Activated T-helper 9 cell treated with anti-CD3 and anti-CD28 coated beads, Interleukin-2, amount 50 U/mL, for 16 hours (primary cell): ENCODE data around the gene ZCCHC17.
"Not testable (repeated sequence)": the region's sequence is repeated elsewhere in the genome, so short reads cannot be mapped to it uniquely, and the experiment has no call there.

Experiments used
- DNase-seq: peaks from one replicate; pipeline ENCODE4 v3.0.0-alpha.2; 2020; ENCODE audit warnings: low read depth

ZCCHC17 gene, protein sequence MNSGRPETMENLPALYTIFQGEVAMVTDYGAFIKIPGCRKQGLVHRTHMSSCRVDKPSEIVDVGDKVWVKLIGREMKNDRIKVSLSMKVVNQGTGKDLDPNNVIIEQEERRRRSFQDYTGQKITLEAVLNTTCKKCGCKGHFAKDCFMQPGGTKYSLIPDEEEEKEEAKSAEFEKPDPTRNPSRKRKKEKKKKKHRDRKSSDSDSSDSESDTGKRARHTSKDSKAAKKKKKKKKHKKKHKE

DNA sequence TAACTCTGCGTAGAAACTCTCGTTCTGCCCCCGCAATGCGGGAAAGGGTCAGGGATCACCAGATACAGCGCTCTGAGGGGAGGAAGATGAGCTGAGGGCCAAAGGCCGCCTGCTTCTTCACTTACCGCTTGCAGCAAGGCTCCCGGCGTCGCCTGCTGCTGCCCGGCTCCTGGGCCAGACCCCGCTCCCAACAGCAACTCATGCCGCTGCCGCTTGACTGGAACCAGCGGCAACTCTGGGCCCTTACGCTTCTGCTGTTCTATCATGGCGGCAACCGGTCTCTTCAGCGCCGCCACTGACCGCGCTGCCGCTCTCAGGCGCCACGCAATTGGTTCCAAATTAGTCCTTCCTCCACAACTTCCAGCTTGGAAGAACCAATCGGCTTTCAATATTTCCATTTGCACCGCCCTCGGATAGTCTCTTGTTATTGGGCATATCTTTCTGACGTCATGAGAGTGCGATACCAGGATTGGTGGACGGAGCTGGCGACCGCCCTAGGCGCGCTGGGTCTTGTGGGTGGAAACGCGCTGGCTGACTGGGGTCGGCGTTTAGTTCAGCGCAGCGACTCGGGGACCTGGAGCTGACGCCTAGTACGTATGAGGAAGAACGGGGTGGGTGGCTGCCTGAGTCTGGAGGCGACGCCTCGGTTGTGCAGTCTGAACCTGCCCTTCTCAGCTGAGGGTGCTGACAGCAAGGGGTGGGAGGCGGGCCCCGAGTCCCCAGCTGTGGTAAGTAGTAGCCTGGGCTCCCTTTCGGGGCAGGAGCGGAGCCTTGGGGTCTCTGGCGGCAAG is at the start of gene ZCCHC17, which contains the start of gene SNRNP40:
Gene ZCCHC17, plus strand, starts transcription at position 547 of the 791 bp plus-strand sequence. CDS start 13,067 bp downstream, outside the sequence.
Gene SNRNP40, minus strand, starts transcription at position 303 of the 791 bp plus-strand sequence. Its CDS starts 37 bp downstream, at position 266.
- DNase-seq = peak; percentile 85

DNA sequence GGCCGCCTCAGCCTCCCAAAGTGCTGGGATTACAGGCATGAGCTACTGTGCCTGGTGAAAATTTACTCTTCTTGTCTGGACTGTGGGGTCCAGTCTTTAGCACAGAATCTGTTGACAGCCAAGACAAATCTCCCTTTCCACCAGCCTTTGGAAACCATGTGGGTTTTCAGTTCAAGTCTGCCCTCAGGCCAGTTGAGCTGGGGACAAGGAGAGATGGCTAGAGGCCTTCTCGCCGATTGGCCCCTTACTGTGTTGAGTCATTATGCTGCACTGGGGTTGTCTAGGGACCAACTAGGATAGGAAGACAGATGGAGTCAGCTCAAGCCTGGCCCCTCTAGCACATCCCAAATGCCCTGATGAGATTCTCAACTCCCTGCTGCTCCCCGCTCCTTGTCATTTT is 48.6 kb upstream of the ZCCHC17 start:
- DNase-seq = no peak

DNA sequence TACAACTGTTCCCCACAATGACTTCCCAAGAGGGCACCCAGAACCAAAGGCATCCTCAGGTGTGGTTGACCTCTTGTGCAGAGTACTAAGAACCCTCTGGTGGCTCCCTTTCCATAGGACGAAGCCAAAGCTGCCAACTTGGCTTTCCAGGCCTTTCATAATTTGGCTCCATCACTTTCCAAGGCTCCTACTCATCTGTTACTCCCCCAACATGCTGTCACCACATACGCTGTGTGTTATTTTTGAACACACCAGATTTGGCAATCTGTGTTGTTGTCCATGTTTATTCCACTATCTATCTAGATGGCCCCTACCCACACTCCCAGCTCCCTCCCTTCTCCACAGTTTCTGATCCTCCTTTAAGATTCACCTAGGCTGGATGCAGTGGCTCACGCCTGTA is 47.0 kb upstream of the ZCCHC17 start:
- no peak for DNase-seq

DNA sequence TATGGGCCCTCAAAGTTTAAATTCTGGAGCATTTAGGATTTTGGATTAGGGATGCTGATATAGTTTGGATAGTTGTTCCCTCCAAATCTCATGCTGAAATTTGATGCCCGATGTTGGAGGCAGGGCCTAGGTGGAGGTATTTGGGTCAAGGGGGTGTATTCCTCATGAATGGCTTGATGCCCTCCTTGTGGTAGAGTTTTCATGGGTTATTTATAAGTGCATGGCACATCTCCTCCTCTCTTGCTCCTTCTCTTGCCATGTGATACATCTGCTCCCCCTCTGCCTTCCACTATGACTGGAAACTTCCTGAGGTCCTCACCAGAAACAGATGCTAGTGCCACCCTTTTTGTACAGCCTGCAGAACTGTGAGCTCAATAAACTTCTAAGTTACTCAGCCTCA is 39.6 kb upstream of the ZCCHC17 start:
- DNase-seq = no peak

DNA sequence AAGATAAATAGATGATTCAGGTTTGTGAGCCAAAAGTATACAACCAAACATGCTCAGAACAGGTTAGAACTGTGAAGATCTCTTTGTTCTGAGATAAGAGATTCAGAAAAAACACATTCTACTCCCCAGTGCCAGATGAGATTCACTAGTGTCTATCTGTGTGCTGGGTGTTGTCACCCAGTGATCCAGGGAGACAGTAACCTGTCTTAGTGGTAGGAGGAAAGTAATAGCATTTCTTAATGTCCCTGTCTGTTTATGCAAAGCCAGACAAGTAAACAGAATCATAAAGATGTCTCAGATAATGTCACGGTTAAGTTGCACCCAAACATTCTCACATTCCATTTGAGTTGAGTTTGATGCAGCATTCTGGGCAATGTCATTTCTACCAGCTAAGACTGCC is 38.3 kb upstream of the ZCCHC17 start:
- no peak for DNase-seq

DNA sequence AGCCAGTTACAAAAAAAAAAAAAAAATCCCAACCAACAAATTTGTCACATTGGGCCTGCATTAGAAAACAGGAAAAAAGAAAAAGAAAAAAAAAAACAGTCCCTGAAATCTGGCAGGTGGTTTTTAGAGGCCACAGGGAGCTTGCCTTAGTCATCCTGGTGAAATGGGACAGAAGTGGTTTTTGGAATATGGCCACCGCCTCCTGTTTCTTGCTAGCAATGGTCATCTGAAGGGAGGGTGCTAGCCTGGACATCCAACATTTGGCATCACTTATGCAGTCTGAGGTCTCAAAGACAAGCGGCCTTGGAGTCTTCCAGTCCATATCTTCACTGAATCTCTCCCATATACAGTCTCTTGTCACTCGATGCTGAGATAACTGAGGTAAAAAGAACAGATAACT is 37.1 kb upstream of the ZCCHC17 start:
- DNase-seq = no peak

DNA sequence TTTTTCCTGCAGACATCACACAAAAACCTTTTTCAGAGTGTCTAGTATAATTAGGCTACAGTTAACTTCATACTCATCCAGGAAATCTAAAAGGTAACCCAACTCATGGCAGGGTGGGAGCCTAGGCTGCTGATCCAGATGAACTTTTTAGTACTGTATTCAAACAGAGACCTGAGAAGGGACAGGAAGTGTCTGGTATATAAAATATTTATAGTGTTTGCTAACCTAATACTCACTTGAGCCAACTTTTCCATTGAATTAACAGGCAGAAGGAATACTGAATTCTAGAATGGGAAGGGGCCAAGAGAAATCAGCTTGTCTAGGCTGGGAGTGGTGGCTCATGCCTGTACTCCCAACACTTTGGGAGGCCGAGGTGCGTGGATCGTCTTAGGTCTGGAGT is 34.9 kb upstream of the ZCCHC17 start:
- no peak for DNase-seq

DNA sequence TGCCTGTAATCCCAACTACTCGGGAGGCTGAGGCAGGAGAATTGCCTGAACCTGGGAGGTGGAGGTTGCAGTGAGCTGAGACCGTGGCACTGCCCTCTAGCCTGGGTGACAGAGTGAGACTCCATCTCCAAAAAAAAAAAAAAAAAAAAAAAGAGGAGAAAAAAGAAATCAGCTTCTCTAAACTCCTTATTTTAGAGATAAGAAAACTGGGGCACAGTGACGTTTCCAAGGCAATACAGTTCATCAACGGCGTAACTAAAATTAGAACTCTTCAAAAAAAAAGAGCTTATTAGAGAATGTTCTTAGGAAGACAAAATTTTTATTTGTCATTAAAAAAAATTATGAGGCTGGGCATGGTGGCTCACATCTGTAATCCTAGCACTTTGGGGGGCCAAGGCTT is 34.4 kb upstream of the ZCCHC17 start:
- DNase-seq = not testable (repeated sequence)

DNA sequence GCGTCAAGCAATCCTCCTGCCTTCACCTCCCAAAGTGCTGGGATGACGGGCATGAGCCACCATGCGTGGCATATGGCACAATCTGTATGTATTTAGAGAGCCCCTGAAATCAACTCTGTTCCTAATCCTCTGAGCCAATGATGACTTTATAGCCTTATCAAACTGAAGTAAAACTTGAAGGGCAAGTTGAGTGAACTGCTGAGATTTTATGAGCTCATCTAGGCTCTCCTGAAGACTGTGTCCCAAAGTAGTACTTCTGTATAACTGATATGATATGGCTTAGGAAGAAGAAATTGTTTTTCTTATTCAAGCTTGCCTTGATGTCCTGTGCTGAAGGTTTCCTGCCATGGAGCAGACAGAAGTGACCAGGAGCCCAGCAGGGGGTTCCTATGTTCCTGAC is 33.4 kb upstream of the ZCCHC17 start:
- no peak for DNase-seq

DNA sequence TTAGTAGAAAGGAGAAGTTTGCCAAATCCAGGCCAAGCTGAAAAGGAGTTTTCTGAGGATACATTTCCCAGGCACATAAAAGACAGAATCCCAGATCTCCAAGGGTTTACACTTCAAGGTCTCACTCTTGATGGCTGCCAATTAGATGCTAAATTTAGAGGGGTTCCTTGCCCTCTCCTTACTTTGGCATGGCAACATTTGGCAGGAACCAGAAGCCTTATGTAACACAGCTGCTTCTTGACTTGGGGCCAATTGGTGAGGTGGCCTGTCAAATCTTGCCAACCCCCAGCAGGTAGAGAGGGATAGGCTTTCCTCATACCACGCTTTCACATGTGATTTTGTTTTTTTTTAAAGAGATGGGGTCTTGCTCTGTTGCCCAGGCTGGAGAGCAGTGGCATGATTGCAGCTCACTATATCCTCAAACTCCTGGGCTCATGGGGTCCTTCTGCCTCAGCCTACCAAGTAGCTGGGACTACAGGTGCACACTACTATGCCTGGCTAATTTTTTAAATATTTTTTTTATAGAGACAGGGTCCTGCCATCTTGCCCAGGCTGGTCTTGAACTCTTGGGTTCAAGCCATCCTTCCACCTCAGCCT is 31.9 kb upstream of the ZCCHC17 start:
- DNase-seq = no peak

DNA sequence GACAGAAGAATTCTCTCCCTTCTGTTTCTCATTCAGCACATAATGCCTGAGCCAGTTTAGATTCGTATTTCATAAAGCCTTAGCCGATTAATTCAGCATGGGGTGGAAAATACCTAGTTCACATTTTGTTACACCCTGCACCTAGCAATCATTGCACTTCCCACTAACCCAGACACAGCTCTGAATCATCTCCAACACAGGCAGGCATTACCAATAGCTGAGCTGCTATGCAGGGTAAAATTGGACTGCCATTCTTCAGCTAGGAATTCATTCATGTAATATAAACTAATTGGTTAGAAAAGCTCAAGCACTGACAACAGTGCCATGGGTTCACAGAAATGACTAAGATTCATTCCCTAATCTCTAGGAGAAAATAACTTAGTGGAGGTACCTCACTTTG is 30.3 kb upstream of the ZCCHC17 start:
- no peak for DNase-seq

DNA sequence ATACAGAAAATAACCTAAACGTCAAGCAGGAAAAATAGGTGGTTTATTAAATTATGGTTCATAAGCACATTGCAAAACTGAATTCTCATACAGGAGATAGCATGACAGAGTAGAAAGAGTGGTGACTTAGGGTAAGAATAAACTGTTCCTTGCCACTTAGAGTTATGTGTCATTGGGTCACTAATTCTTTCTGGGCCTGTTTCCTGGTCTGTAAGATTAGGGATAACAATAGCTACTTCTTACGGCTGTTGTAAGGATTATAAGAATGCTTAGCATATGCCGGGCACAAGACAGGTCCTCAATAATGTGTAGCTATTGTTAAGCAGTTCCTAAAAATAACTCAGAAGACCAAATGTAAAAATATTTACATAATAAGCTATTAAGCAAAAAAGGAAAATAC is 24.5 kb upstream of the ZCCHC17 start:
- no peak for DNase-seq

DNA sequence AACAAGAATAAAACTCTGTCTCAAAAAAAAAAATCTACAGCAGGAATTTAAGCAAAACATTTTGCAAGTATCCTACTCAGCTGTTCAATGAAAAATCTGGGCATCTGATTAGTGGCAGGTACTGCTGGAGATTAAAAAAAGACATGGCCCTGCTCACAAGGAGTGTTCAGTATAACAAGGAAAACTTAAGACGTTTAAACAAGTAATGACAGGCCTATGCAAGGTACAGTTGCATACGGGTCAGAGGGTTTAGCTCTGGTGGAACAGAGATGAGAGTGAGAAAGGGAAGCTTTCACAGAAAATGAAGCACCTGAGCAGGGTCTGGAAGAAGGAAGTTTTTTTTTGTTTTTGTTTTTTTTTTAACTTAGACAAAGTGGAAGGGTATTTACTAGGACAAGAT is 23.2 kb upstream of the ZCCHC17 start:
- no peak for DNase-seq

DNA sequence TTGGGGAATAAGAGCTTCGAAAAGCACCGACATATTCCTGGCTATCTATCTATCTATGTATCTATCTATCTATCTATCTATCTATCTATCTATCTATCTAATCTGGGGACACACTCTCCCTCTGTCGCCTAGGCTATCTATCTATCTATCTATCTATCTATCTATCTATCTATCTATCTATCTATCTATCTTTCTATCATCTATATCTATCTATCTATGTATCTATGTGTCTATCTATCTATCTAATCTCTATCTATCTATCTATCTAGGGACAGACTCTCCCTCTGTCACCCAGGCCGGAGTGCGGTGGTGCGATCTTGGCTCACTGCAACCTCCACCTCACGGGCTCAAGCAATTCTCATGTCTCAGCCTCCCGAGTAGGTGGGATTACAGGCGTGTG is 14.4 kb upstream of the ZCCHC17 start:
- not testable (repeated sequence) for DNase-seq

DNA sequence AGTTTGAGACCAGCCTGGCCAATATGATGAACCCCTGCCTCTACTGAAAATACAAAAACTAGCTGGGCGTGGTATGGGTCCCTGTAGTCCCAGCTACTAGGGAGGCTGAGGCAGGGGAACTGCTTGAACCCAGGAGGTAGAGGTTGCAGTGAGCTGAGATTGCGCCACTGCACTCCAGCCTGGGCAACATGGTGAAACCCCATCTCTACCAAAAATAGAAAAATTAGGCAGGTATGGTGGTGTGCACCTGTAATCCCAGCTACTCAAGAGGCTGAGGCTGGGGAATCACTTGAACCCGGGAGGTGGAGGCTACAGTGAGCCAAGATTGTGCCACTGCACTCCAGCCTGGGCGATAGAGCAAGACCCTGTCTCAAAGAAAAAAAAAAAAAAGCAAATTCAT is 9.0 kb upstream of the ZCCHC17 start:
- DNase-seq = not testable (repeated sequence)

DNA sequence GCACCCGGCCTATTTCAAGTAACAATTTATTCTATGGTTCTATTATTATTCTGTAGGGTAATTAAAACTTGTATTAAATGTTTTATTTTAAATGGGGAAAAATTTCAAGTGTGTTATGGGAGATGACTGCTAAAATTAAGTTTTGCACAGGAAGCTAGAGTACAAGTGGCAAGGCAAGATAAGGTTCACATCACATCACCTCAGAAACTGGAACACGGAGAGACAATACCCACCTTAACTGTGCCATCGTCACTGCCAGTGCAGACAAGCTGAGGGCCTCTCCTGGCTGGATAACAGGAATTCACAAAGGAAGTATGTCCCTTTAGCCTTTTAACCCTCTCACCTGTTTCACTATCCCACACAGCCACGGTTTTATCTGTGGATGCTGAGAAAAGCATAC is 7.8 kb upstream of the ZCCHC17 start:
- no peak for DNase-seq

DNA sequence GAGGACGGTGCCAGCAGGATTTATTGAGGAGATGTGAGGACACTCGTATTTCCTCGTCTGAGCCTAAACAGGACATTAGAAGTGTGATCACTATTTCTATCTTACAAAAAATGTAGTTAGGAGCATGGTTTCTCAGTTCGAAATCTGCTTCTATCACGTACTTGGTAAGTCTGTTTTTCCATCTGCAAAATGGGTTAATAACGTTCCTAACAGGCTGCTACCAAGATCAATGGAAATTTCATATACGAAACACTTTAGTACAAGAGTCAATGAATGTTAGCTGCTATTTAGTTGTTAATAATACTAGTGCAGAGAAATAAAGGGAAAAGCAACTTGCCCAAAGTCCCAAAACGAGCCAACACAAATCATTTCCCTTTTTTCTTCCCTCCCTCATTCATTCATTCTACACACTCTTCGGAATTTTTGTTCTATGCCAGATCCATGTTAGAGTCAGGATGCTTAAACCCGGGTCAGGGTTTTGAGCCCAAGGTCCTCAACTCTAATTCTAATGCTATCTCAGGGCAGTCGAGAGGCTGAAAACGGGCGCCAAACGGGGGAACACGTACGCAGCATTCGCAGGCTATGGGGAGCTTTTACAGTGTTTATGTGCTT is 852 bp upstream of the ZCCHC17 start:
- DNase-seq = no peak

DNA sequence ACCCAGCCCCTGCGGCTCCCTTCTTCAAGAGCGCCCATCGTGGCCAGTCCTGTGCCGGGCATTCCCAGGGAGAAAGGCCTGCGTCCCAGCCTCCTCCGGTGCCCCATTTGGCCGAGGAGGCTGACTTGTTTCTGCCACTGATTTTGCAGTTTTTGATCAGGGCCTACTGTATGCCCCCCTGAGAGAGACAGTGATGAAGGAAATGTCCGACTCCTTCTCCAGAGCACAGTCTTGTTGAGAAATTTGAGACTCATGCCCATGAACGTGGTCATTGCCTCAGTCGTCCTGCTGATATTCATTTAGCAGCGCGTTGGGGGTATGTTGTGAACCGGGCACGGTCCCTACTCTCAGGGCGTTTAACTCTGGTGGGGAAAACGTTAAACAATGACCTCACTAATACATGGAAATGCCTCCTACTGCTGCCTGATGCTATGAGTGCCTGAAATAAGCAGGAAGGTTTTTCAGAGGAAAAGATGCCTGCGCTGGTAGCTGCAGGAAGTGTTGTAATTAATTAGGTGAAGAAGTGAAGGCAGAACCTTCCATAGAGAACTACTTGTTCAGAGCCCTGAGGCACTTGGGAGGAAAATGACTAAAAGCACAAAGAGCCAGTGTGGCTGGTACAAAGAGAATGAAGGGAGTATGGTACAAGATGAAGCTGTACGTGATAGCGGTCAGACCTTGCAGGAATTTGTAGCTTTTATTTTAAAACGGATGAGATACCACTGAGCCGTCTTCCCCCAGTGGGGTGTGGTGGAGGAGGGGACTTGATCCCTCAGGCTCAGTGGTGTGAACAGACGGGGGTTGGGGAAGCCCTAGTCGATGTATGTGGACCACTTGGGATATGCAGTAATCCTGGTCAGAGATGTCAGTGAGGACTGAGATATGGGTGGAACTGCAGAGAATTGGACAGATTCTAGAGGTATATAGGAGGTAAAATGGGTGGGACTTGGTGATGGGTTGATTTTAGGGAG is 730 bp downstream of the ZCCHC17 start:
- no peak for DNase-seq

DNA sequence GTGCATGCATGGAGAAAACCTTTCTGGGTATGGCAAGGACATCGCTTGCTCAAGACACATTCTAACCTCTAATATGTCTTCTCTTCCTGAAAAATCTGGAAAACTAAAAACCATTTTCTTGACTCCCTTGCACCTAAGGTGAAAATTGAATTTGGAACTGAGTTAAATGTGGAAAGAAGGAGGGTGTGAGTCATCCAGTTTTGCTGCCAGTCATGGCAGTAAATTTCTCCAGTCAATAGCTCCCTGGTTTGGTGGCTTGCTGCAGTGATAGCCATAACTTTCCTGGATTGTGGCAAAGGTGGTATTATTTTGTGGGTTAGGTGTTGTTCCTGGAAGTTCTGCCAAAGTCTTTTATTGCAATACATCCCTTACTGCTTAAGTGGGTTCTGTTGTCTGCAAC is 2.5 kb downstream of the ZCCHC17 start:
- no peak for DNase-seq

DNA sequence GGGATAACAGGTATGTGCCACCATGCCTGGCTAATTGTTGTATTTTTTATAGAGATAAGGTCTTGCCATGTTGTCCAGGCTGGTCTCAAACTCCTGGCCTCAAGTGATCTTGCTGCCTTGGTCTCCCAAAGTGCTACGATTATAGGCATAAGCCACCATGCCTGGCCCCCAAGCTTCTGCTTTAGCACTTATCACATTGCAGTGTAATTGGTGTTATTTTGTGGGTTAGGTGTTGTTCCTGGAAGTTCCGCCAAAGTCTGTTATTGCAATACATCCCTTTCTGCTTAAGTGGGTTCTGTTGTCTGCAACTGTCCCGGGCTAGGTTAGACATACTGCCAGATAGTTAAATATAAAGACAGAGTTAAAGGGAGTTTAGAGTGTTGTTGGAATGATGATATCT is 3.4 kb downstream of the ZCCHC17 start:
- no peak for DNase-seq

DNA sequence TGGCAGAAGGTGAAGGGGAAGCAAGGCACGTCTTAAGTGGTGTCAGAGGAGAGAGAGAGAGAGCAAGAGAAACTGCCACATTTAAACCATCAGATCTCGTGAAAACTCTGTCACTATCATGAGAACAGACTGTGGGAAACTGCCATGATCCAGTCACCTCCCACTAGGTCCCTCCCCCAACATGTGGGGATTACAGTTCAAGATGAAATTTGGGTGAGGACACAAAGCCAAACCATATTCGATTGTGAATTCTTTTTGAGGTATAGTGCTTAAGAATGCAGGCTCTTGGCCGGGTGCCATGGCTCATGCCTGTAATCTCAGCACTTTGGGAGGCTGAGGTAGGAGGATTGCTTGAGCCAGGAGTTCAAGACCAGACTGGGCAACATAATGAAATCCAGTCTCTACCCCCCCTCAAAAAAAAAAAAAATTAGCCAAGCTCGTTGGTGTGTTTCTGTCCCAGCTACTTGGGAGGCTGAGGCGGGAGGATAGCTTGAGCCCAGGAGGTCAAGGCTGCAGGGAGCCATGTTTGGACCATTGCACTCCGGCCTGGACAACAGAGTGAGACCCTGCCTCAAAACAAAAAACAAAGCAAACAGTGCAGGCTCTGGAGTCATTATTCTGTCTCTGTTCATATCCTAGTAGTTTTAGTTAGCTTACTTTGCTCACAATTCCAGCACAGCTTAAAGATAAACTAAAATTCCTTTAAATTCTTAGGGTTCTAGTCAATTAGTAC is 6.0 kb downstream of the ZCCHC17 start:
- no peak for DNase-seq
